ENCODE results near the gene FOXL1. TPM values are rescaled to one million over a fixed set of nuclear protein-coding genes. Genes with fewer than 3 reads are reported as not detected.

Gene FOXL1
- total and polyA plus RNA-seq, 8 donors, result 0.99 to 6.8 (median 5.3) TPM

GRCh38 chr16:86565644-86566511 lies 12.5 kb upstream of the FOXL1 start:
- intact Hi-C loops (cut with DNase I), result no loop called here
- no peak overlapping the region for H3K27ac ChIP-seq
- H3K27me3 ChIP-seq, result peaks cover 76 to 100% of the 10 kb centered on the region in 2 donors
- ATAC-seq (no peak), DNase-seq (peak in 1 of 4 donors; percentile 76)
- no peak overlapping the region for H3K4me3 ChIP-seq
- TF ChIP-seq, protein P1, sequence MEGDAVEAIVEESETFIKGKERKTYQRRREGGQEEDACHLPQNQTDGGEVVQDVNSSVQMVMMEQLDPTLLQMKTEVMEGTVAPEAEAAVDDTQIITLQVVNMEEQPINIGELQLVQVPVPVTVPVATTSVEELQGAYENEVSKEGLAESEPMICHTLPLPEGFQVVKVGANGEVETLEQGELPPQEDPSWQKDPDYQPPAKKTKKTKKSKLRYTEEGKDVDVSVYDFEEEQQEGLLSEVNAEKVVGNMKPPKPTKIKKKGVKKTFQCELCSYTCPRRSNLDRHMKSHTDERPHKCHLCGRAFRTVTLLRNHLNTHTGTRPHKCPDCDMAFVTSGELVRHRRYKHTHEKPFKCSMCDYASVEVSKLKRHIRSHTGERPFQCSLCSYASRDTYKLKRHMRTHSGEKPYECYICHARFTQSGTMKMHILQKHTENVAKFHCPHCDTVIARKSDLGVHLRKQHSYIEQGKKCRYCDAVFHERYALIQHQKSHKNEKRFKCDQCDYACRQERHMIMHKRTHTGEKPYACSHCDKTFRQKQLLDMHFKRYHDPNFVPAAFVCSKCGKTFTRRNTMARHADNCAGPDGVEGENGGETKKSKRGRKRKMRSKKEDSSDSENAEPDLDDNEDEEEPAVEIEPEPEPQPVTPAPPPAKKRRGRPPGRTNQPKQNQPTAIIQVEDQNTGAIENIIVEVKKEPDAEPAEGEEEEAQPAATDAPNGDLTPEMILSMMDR (IDR thresholded peaks at IDR 0.05), result no peak
- H3K36me3 ChIP-seq, result no peaks in the 10 kb centered on the region
- no peaks in the 10 kb centered on the region for H3K9me3 ChIP-seq
- H3K4me1 ChIP-seq, result peaks cover 0 to 30% of the 10 kb centered on the region in 2 donors

- Histone ChIP-seq H3K36me3 (no peaks in the 10 kb centered on the region), H3K27ac (no peak within 1 kb of the TSS), H3K9me3 (no peaks in the 10 kb centered on the region), H3K27me3 (peaks cover 79 to 100% of the 10 kb centered on the region in 2 donors), H3K4me1 (peaks cover 0 to 30% of the 10 kb centered on the region in 2 donors), H3K4me3 (no peak within 1 kb of the TSS)
- DNase-seq (peak; percentile 65 to 93 (median 84)), ATAC-seq (peak; percentile 46)
- TF ChIP-seq, protein P1 (IDR thresholded peaks at IDR 0.05), result no peak
- intact Hi-C loops (cut with DNase I), result no loop called here
Observed at GRCh38 chr16:86566601-86566965, 11.8 kb upstream of the FOXL1 start, which contains the start of gene FOXC2. Gene FOXC2, plus strand, starts transcription at chr16:86566829. Its CDS starts 507 bp downstream, at chr16:86567336.

- TF ChIP-seq, protein P1 (IDR thresholded peaks at IDR 0.05), result no peak
- Histone ChIP-seq H3K4me3 (no peak overlapping the region), H3K4me1 (peaks cover 0 to 30% of the 10 kb centered on the region in 2 donors), H3K27me3 (peaks cover 79 to 100% of the 10 kb centered on the region in 2 donors), H3K27ac (no peak overlapping the region), H3K36me3 (no peaks in the 10 kb centered on the region), H3K9me3 (no peaks in the 10 kb centered on the region)
- intact Hi-C loops (cut with DNase I), result no loop called here
- peak in 1 of 4 donors; percentile 64 for DNase-seq
- no peak for ATAC-seq
Observed at GRCh38 chr16:86566966-86567700, 11.2 kb upstream of the FOXL1 start.

- peaks cover 78 to 100% of the 10 kb centered on the region in 2 donors for H3K27me3 ChIP-seq
Observed at GRCh38 chr16:86567701-86568581, 10.4 kb upstream of the FOXL1 start.

More at GRCh38 chr16:86567701-86568581, 10.4 kb upstream of the FOXL1 start:
- Histone ChIP-seq H3K4me1 (peaks cover 0 to 30% of the 10 kb centered on the region in 2 donors), H3K4me3 (no peak overlapping the region), H3K9me3 (no peaks in the 10 kb centered on the region), H3K27ac (no peak overlapping the region), H3K36me3 (no peaks in the 10 kb centered on the region)
- intact Hi-C loops (cut with DNase I), result no loop called here
- ATAC-seq (no peak), DNase-seq (peak in 1 of 4 donors; percentile 76)
- TF ChIP-seq, protein P1 (IDR thresholded peaks at IDR 0.05), result no peak

All from left lung (tissue), 10 donors.